Breast epithelium (tissue), 4 donors: Measurements from ENCODE around the gene MICALL1. TPM values are rescaled to one million over a fixed set of nuclear protein-coding genes. Genes with fewer than 3 reads are reported as not detected.
"Not testable (repeated sequence)": the region's sequence is repeated elsewhere in the genome, so short reads cannot be mapped to it uniquely, and the experiment has no call there.

Experiments
- DNase-seq, 2 donors: peaks; one replicate each; pipeline ENCODE4 v3.0.0-alpha.2; 2019; ENCODE audit warnings: low spot score in 2 of 2
- H3K27ac ChIP-seq, 2 donors: fragments of 200-600 bp; sonication (generic) in 1 of 2; one replicate each; pipeline ENCODE4 v1.5.1; 2016 to 2019; ENCODE audit warnings: mild to moderate bottlenecking in 1 of 2
- H3K27me3 ChIP-seq, 2 donors: fragments of 200-600 bp; sonication (generic) in 1 of 2; one replicate each; pipeline versions ENCODE4 v1.5.1 to v1.6.0; 2017 to 2019; ENCODE audit warnings: control low read depth in 1 of 2, mild to moderate bottlenecking in 1 of 2
- H3K36me3 ChIP-seq: fragments of 200-600 bp; one replicate; pipeline ENCODE4 v1.5.1; 2019
- H3K4me1 ChIP-seq, 2 donors: fragments of 200-600 bp; sonication (generic); one replicate each; pipeline ENCODE4 v1.5.1; 2016 to 2019; ENCODE audit warnings: control low read depth in 1 of 2
- H3K4me3 ChIP-seq, 3 donors: fragments of 200-600 bp; sonication (generic); 1 replicate in 2 of 3; 2 replicates in 1 of 3; pipeline ENCODE4 v1.5.1; 2016 to 2019; ENCODE audit warnings: mild to moderate bottlenecking in 3 of 3, moderate library complexity in 2 of 3
- H3K9me3 ChIP-seq, 2 donors: fragments of 200-600 bp; sonication (generic) in 1 of 2; one replicate each; pipeline ENCODE4 v1.5.1; 2016 to 2019; ENCODE audit warnings: control low read depth in 1 of 2
- POLR2A ChIP-seq: fragments of 450-650 bp; IDR thresholded peaks from one replicate; pipeline ENCODE4 v1.6.1; 2016; ENCODE audit warnings: antibody characterized with exemption, mild to moderate bottlenecking, moderate library complexity
- POLR2AphosphoS5 ChIP-seq, 3 donors: sonication (generic); formaldehyde crosslinking; IDR thresholded peaks; one replicate each; pipeline ENCODE4 v1.6.1; 2017; ENCODE audit warnings: antibody characterized with exemption in 3 of 3
- intact Hi-C: fragments of 100-400 bp; cut with DNase I; formaldehyde crosslinking; loops from one replicate; pipeline ENCODE4 v1.15.1; 2023; ENCODE audit warnings: low total_unique reads
- total RNA-seq, 3 donors: library from RNA; depleted of rRNA; stranded (reverse); fragments of >200 nt; gene quantifications; one replicate each; pipeline ENCODE4 v1.1.0, GENCODE V29; 2016
- TF ChIP-seq, protein P1 (sequence below), 3 donors: fragments of 450-650 bp; IDR thresholded peaks; one replicate each; pipeline ENCODE4 v1.5.1; 2016 to 2017; ENCODE audit warnings: antibody characterized with exemption in 3 of 3, mild to moderate bottlenecking in 3 of 3, moderate library complexity in 3 of 3

The MICALL1 gene
- total RNA-seq, 3 donors from 2014 or later = 8.6 to 25.6 (median 22.0) TPM

DNA sequence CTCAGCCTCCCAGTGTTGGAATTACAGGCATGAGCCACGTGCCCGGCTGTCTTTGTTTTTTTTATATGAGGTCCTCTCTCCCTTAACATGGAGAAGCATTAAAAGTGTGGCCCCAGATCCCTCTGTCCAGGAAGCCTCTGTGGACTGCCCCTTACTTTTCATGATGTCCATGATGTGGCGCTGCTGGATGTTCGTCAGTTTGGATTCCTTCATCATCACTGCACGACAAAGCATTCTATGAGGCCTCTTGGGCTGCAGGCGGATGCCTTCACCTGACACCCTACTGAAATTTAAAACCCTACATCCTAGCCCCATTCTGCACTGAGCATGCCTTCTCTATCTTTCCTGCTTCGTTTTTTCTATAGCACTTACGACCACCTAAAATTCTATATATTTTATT, 45.2 kb downstream of the MICALL1 start:
- no peak for DNase-seq
- H3K9me3 ChIP-seq = no peaks in the 10 kb centered on the region
- intact Hi-C loops = no loop called here
- H3K4me3 ChIP-seq = no peak overlapping the region
- peaks cover 0 to 5% of the 10 kb centered on the region in 2 donors for H3K4me1 ChIP-seq
- H3K36me3 ChIP-seq = no peaks in the 10 kb centered on the region
- no peaks in the 10 kb centered on the region for H3K27me3 ChIP-seq
- no peak for TF ChIP-seq POLR2A
- TF ChIP-seq POLR2AphosphoS5 (IDR thresholded peaks at IDR 0.05) = no peak
- TF ChIP-seq, protein P1, sequence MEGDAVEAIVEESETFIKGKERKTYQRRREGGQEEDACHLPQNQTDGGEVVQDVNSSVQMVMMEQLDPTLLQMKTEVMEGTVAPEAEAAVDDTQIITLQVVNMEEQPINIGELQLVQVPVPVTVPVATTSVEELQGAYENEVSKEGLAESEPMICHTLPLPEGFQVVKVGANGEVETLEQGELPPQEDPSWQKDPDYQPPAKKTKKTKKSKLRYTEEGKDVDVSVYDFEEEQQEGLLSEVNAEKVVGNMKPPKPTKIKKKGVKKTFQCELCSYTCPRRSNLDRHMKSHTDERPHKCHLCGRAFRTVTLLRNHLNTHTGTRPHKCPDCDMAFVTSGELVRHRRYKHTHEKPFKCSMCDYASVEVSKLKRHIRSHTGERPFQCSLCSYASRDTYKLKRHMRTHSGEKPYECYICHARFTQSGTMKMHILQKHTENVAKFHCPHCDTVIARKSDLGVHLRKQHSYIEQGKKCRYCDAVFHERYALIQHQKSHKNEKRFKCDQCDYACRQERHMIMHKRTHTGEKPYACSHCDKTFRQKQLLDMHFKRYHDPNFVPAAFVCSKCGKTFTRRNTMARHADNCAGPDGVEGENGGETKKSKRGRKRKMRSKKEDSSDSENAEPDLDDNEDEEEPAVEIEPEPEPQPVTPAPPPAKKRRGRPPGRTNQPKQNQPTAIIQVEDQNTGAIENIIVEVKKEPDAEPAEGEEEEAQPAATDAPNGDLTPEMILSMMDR (IDR thresholded peaks at IDR 0.05) = no peak
- H3K27ac ChIP-seq = no peak overlapping the region

DNA sequence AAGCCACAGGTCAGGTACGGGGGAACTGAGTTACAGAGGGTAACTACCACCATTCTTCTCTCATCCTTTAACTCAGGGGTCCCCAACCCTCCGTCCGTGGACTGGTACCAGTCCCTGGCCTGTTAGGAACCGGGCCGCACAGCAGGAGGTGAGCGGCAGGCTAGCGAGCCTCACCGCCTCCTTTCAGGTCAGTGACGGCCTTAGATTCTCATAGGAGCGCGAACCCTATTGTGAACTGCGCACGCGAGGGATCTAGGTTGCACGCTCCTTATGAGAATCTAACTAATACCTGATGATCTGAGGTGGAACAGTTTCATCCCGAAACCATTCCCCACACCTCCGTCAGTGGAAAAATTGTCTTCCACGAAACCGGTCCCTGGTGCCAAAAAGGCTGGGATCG, 46.5 kb downstream of the MICALL1 start:
- H3K27me3 ChIP-seq, DNase-seq, H3K36me3 ChIP-seq, H3K9me3 ChIP-seq, H3K4me1 ChIP-seq, intact Hi-C loops: not testable (repeated sequence)
- Histone ChIP-seq H3K4me3 (peak overlapping the region; percentile 82 to 99 (median 94)), H3K27ac (peak overlapping the region in 1 of 2 donors; percentile 78)

DNA sequence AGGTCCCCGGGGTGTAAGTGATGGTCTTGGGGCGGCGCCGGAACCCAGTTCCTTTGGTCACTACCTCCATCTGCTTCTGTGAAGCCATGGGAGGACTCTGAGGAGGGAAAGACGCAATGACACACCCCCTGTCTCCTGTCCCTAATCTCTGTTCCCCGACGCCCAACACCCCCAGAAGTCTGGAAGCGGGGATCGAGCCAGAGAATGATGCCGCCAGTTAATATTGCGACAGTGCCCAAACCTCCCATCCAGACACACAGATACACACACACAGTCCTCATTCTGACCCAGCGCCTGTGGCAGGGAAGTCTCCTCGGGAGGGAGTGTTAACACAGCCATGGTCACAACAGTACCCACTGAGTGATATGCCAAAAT, 47.0 kb downstream of the MICALL1 start:
- peaks cover 0 to 5% of the 10 kb centered on the region in 2 donors for H3K4me1 ChIP-seq
- no peaks in the 10 kb centered on the region for H3K9me3 ChIP-seq
- peaks cover 7% of the 10 kb centered on the region for H3K36me3 ChIP-seq
- intact Hi-C loops = no loop called here
- TF ChIP-seq POLR2A (no peak), POLR2AphosphoS5 (IDR thresholded peaks at IDR 0.05) (no peak)
- TF ChIP-seq, protein P1 (IDR thresholded peaks at IDR 0.05) = no peak
- peak overlapping the region; percentile 82 to 99 (median 94) for H3K4me3 ChIP-seq
- peak overlapping the region; percentile 78 to 88 for H3K27ac ChIP-seq
- DNase-seq = no peak
- no peaks in the 10 kb centered on the region for H3K27me3 ChIP-seq

DNA sequence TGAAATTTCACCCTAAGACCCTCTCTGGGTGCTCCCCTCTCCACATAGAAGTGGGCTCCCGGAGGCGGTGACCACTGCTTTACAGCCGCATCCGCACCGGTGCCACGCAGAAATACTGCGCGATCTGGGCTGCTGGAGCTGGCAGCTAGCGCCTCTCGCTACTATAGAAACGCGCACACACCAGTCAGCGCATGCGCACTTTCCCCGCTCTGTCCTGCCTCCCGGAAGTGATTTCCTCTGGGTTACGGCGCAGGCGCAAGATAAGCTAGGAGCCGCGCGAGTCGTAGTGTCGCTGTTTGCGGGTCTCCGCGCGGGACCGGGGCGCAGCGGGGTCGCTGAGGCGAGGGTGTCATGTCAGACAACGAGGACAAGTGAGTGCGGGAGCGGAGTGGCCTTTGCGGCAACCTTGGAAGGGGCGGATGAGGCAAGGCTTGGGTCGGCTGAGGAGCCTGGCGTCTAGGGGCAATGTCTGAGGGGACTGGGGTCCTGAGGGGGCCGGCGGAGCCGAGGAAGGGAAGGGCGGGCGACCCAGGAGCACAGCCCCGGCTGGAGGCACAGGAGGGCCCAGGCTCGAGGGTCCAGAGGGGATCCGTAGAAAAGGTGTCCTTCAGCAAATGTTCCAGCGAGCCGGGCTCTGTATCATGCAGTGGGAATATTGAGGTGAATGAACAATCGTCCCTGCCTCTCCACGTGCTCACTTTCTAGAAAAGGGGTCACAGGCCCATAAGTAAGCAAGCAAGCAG, 47.5 kb downstream of the MICALL1 start, which contains the start of the genes C22orf23 and POLR2F:
TSS of gene C22orf23 (minus strand) at position 165 of the 743 bp plus-strand sequence. CDS start 452 bp downstream, outside the sequence.
TSS of gene POLR2F (plus strand) at position 263 of the 743 bp plus-strand sequence. CDS start at position 352, 89 bp downstream.
- Histone ChIP-seq H3K27me3 (no peaks in the 10 kb centered on the region), H3K4me3 (peak within 1 kb of the TSS; percentile 82 to 99 (median 94)), H3K9me3 (no peaks in the 10 kb centered on the region), H3K27ac (peak within 1 kb of the TSS; percentile 78 to 88), H3K4me1 (peaks cover 0 to 5% of the 10 kb centered on the region in 2 donors), H3K36me3 (peaks cover 7% of the 10 kb centered on the region)
- peak; percentile 25 to 81 (median 61) for TF ChIP-seq POLR2AphosphoS5 (IDR thresholded peaks at IDR 0.05)
- peak; percentile 35 for TF ChIP-seq POLR2A
- TF ChIP-seq, protein P1 (IDR thresholded peaks at IDR 0.05) = no peak
- DNase-seq = peak; percentile 91 to 96
- intact Hi-C loops = no loop called here

DNA sequence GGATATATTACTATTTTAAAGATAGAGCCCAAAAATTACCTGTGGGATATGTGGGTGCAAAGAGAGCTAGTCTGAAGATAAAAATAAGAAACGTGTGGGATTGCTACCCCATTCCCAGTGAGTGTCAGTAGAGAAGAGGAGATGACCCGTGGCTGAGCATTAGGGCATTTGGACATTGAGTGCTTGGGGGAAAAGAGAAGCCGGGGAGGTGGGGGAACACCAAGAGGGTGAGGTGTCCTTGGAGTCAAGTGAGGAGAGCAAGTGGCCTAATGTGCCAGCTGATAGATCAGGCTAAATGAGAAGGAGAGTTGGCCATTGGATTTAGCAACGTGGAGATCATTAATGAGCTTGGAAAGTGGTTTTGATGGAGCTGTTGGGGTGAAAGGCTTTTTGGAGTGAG, 48.6 kb downstream of the MICALL1 start:
- intact Hi-C loops = no loop called here

DNA sequence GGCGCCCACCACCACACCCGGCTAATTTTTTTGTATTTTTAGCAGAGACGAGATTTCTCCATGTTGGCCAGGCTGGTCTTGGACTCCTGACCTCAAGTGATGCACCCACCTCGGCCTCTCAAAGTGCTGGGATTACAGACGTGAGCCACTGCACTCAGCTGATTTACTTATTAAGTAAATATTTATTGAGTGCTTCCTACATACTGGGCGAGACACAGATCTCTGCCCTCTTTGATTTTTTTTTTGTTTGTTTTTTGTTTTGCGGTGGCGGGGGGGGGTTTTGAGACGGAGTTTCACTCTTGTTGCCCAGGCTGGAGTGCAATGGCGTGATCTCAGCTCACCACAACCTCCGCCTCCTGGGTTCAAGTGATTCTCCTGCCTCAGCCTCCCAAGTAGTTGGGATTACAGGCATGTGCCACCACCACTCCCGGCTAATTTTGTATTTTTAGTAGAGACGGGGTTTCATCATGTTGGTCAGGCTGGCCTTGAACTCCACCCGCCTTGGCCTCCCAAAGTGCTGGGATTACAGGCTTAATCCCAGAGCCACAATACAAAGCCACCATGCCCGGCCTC, 49.8 kb downstream of the MICALL1 start:
- H3K4me1 ChIP-seq, H3K27ac ChIP-seq, H3K9me3 ChIP-seq, intact Hi-C loops, DNase-seq, H3K4me3 ChIP-seq, H3K36me3 ChIP-seq, H3K27me3 ChIP-seq: not testable (repeated sequence)

More for the DNA sequence above, 48.6 kb downstream of the MICALL1 start:
- Histone ChIP-seq H3K27me3 (no peaks in the 10 kb centered on the region), H3K4me1 (peaks cover 0 to 5% of the 10 kb centered on the region in 2 donors), H3K27ac (no peak overlapping the region), H3K4me3 (peak overlapping the region; percentile 82 to 99 (median 94)), H3K36me3 (peaks cover 7% of the 10 kb centered on the region), H3K9me3 (no peaks in the 10 kb centered on the region)
- DNase-seq = no peak
- TF ChIP-seq POLR2AphosphoS5 (IDR thresholded peaks at IDR 0.05) = no peak
- TF ChIP-seq, protein P1 (IDR thresholded peaks at IDR 0.05) = no peak
- TF ChIP-seq POLR2A = no peak
